Mucosa of rectum (tissue), 2 donors: ENCODE results near the gene TOE1.

Source experiments
- H3K27ac ChIP-seq, 2 donors: one replicate each; pipeline ENCODE4 v1.7.0; 2013; ENCODE audit warnings: inconsistent platforms in 2 of 2, low read depth in 2 of 2, low read length in 2 of 2
- H3K27me3 ChIP-seq, 2 donors: one replicate each; pipeline ENCODE4 v1.7.0; 2013; ENCODE audit warnings: low read length in 2 of 2; ENCODE audit not compliant: control insufficient read depth in 2 of 2, insufficient read depth in 2 of 2
- H3K36me3 ChIP-seq, 2 donors: one replicate each; pipeline ENCODE4 v1.7.0; 2013; ENCODE audit warnings: low read length in 2 of 2; ENCODE audit not compliant: control insufficient read depth in 2 of 2, insufficient read depth in 2 of 2
- H3K4me1 ChIP-seq, 2 donors: one replicate each; pipeline ENCODE4 v1.7.0; 2013; ENCODE audit warnings: low read length in 2 of 2, mild to moderate bottlenecking in 1 of 2; ENCODE audit not compliant: control insufficient read depth in 2 of 2, insufficient read depth in 2 of 2
- H3K4me3 ChIP-seq, 2 donors: one replicate each; pipeline ENCODE4 v1.7.0; 2013; ENCODE audit warnings: low read length in 2 of 2
- H3K9ac ChIP-seq, 2 donors: one replicate each; pipeline ENCODE4 v1.7.0; 2013; ENCODE audit warnings: low read length in 2 of 2, low read depth in 1 of 2, mild to moderate bottlenecking in 1 of 2
- H3K9me3 ChIP-seq, 2 donors: one replicate each; pipeline ENCODE4 v1.7.0; 2013; ENCODE audit warnings: low read length in 2 of 2; ENCODE audit not compliant: control insufficient read depth in 2 of 2
- donor health status: healthy.
- donor health status: Normal muscosa, but diverticular disease.

Gene TOE1

GRCh38 chr1:45326627-45327623 lies 13.0 kb upstream of the TOE1 start, which contains the start of gene HPDL:
TSS of gene HPDL (plus strand) at chr1:45326895. CDS start at chr1:45327149, 254 bp downstream.
- Histone ChIP-seq H3K27ac (no peak within 1 kb of the TSS), H3K4me1 (peaks cover 20 to 32% of the 10 kb centered on the region in 2 donors), H3K9me3 (no peaks in the 10 kb centered on the region), H3K36me3 (peaks cover 8 to 17% of the 10 kb centered on the region in 2 donors), H3K9ac (peak within 1 kb of the TSS; percentile 63 to 73), H3K27me3 (no peaks in the 10 kb centered on the region), H3K4me3 (peak within 1 kb of the TSS; percentile 75 to 81)

- H3K4me3 ChIP-seq, result peak overlapping the region; percentile 75 to 81
- H3K9ac ChIP-seq, result peak overlapping the region in 1 of 2 donors; percentile 73
- peaks cover 14 to 27% of the 10 kb centered on the region in 2 donors for H3K36me3 ChIP-seq
- peaks cover 20 to 32% of the 10 kb centered on the region in 2 donors for H3K4me1 ChIP-seq
- no peak overlapping the region for H3K27ac ChIP-seq
- no peaks in the 10 kb centered on the region for H3K27me3 ChIP-seq
- no peaks in the 10 kb centered on the region for H3K9me3 ChIP-seq
These were observed 12.1 kb upstream of the TOE1 start for GRCh38 chr1:45327644-45328515.

GRCh38 chr1:45328680-45329079 lies 11.3 kb upstream of the TOE1 start:
- peak overlapping the region in 1 of 2 donors; percentile 4 for H3K4me3 ChIP-seq
- peak overlapping the region in 1 of 2 donors; percentile 42 for H3K9ac ChIP-seq
- no peaks in the 10 kb centered on the region for H3K27me3 ChIP-seq
- no peaks in the 10 kb centered on the region for H3K9me3 ChIP-seq
- peaks cover 20 to 32% of the 10 kb centered on the region in 2 donors for H3K4me1 ChIP-seq
- peaks cover 14 to 35% of the 10 kb centered on the region in 2 donors for H3K36me3 ChIP-seq
- no peak overlapping the region for H3K27ac ChIP-seq

GRCh38 chr1:45329445-45329844 lies 10.5 kb upstream of the TOE1 start:
- H3K27ac ChIP-seq, result no peak overlapping the region
- H3K36me3 ChIP-seq, result peaks cover 14 to 40% of the 10 kb centered on the region in 2 donors
- no peaks in the 10 kb centered on the region for H3K9me3 ChIP-seq
- no peak overlapping the region for H3K9ac ChIP-seq
- H3K27me3 ChIP-seq, result no peaks in the 10 kb centered on the region
- no peak overlapping the region for H3K4me3 ChIP-seq
- H3K4me1 ChIP-seq, result peaks cover 23 to 38% of the 10 kb centered on the region in 2 donors

GRCh38 chr1:45331436-45332345 lies 8.3 kb upstream of the TOE1 start:
- peak overlapping the region in 1 of 2 donors; percentile 44 for H3K27ac ChIP-seq
- peaks cover 31 to 46% of the 10 kb centered on the region in 2 donors for H3K4me1 ChIP-seq
- H3K36me3 ChIP-seq, result peaks cover 14 to 40% of the 10 kb centered on the region in 2 donors

GRCh38 chr1:45332346-45332720 lies 7.6 kb upstream of the TOE1 start:
- H3K27ac ChIP-seq, result no peak overlapping the region
- H3K36me3 ChIP-seq, result peaks cover 14 to 40% of the 10 kb centered on the region in 2 donors
- peaks cover 27 to 43% of the 10 kb centered on the region in 2 donors for H3K4me1 ChIP-seq
- no peaks in the 10 kb centered on the region for H3K27me3 ChIP-seq
- no peak overlapping the region for H3K9ac ChIP-seq
- no peaks in the 10 kb centered on the region for H3K9me3 ChIP-seq
- H3K4me3 ChIP-seq, result no peak overlapping the region

More at GRCh38 chr1:45331436-45332345, 8.3 kb upstream of the TOE1 start:
- no peaks in the 10 kb centered on the region for H3K9me3 ChIP-seq
- no peaks in the 10 kb centered on the region for H3K27me3 ChIP-seq
- H3K4me3 ChIP-seq, result no peak overlapping the region
- no peak overlapping the region for H3K9ac ChIP-seq

- Histone ChIP-seq H3K4me1 (peaks cover 25 to 34% of the 10 kb centered on the region in 2 donors), H3K9me3 (no peaks in the 10 kb centered on the region), H3K27ac (peak overlapping the region; percentile 80 to 86), H3K27me3 (no peaks in the 10 kb centered on the region), H3K4me3 (peak overlapping the region in 1 of 2 donors; percentile 58), H3K9ac (peak overlapping the region in 1 of 2 donors; percentile 60), H3K36me3 (peaks cover 14 to 37% of the 10 kb centered on the region in 2 donors)
These were observed 5.4 kb upstream of the TOE1 start for GRCh38 chr1:45334308-45335245.

- H3K9ac ChIP-seq, result no peak overlapping the region
- H3K4me1 ChIP-seq, result peaks cover 30 to 38% of the 10 kb centered on the region in 2 donors
- peak overlapping the region; percentile 80 to 86 for H3K27ac ChIP-seq
- H3K9me3 ChIP-seq, result no peaks in the 10 kb centered on the region
- H3K4me3 ChIP-seq, result peak overlapping the region in 1 of 2 donors; percentile 58
- H3K27me3 ChIP-seq, result no peaks in the 10 kb centered on the region
- peaks cover 14 to 31% of the 10 kb centered on the region in 2 donors for H3K36me3 ChIP-seq
These were observed 4.1 kb upstream of the TOE1 start for GRCh38 chr1:45335855-45336324.
